HEK293 (cell line): ENCODE results near the gene VSIR.

Source experiments
- ZNF274 ChIP-seq, 2 experiments: fragments of 200-500 bp in 1 of 2; fragments of 450-650 bp in 1 of 2; sonication (Bioruptor generic) in 1 of 2; formaldehyde crosslinking in 1 of 2; IDR thresholded peaks; 2 replicates each; pipeline versions ENCODE4 v1.5.1 to v1.6.1; 2014 to 2016; ENCODE audit warnings: borderline replicate concordance in 1 of 2, inconsistent platforms in 1 of 2, low read length in 1 of 2, missing biosample characterization in 1 of 2, missing genetic modification characterization in 1 of 2
- TF ChIP-seq, protein P1 (sequence below): fragments of 450-650 bp; formaldehyde crosslinking; IDR thresholded peaks from 2 replicates; pipeline ENCODE4 v1.5.1; 2016; ENCODE audit warnings: missing biosample characterization, missing genetic modification characterization

DNA sequence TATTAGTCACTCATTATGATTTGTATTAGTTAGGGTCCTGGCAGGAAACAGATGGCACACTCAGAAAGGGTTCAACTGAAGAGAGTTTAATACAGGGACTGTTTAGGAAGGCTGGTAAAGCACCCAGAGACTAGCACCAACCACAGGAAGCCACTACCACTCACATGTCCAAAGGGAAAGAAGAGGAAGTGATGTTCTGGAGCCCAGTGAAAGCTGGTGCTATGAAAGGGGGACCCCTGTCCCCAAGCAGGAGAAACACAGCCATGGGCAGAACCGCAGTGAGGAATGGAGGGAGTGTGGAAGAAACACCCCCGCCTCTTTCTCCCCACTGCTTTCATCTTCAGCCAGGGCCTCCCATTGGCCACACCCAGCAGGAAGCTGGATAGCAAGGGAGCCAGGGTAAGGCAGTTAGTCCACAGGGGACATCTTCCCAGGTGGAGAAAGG is 3.2 kb upstream of the VSIR start:
- no peak for TF ChIP-seq ZNF274 (IDR thresholded peaks at IDR 0.05; ENCODE audit: low read length)
- no peak for TF ChIP-seq ZNF274 (tag by site-specific recombination; IDR thresholded peaks at IDR 0.05; ENCODE audit: borderline replicate concordance)
- TF ChIP-seq, protein P1, sequence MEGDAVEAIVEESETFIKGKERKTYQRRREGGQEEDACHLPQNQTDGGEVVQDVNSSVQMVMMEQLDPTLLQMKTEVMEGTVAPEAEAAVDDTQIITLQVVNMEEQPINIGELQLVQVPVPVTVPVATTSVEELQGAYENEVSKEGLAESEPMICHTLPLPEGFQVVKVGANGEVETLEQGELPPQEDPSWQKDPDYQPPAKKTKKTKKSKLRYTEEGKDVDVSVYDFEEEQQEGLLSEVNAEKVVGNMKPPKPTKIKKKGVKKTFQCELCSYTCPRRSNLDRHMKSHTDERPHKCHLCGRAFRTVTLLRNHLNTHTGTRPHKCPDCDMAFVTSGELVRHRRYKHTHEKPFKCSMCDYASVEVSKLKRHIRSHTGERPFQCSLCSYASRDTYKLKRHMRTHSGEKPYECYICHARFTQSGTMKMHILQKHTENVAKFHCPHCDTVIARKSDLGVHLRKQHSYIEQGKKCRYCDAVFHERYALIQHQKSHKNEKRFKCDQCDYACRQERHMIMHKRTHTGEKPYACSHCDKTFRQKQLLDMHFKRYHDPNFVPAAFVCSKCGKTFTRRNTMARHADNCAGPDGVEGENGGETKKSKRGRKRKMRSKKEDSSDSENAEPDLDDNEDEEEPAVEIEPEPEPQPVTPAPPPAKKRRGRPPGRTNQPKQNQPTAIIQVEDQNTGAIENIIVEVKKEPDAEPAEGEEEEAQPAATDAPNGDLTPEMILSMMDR (tag by site-specific recombination) = no peak
